Neural cell (in vitro differentiated cells): ENCODE data around the gene SLC28A3.

Experiments
- CTCF ChIP-seq: fragments of 450-650 bp; IDR thresholded peaks from 2 replicates; pipeline ENCODE4 v1.5.1; 2014; ENCODE audit warnings: antibody characterized with exemption, mild to moderate bottlenecking, moderate library complexity; ENCODE audit not compliant: poor library complexity, severe bottlenecking
- EP300 ChIP-seq: fragments of 450-650 bp; conservative IDR thresholded peaks from 2 replicates; pipeline ENCODE4 v1.6.1; 2014; ENCODE audit warnings: antibody characterized with exemption, mild to moderate bottlenecking, moderate library complexity; ENCODE audit not compliant: poor library complexity, severe bottlenecking
- EZH2 ChIP-seq: fragments of 200-600, 300-800 bp; shearing (Covaris generic), sonication (generic); IDR thresholded peaks from 2 replicates; pipeline ENCODE4 v1.6.1; 2014; ENCODE audit warnings: antibody characterized with exemption, low read length, borderline replicate concordance, mild to moderate bottlenecking; ENCODE audit not compliant: insufficient read depth, poor library complexity, severe bottlenecking
- POLR2AphosphoS5 ChIP-seq: IDR thresholded peaks from 2 replicates; pipeline ENCODE4 v1.6.1; 2012
- RAD21 ChIP-seq: fragments of 450-650 bp; conservative IDR thresholded peaks from 2 replicates; pipeline ENCODE4 v1.6.1; 2014; ENCODE audit warnings: antibody characterized with exemption, mild to moderate bottlenecking, moderate library complexity
- REST ChIP-seq: IDR thresholded peaks from 2 replicates; pipeline ENCODE4 v1.6.1; 2012; ENCODE audit warnings: borderline replicate concordance
- TAF1 ChIP-seq: IDR thresholded peaks from 2 replicates; pipeline ENCODE4 v1.6.1; 2012; ENCODE audit warnings: low read depth

GRCh38 chr9:84296146-84296843 lies 44.3 kb downstream of the SLC28A3 start:
- TF ChIP-seq RAD21 (no peak), POLR2AphosphoS5 (no peak), TAF1 (no peak), CTCF (no peak), EP300 (no peak), EZH2 (no peak), REST (no peak)
